HG02981 (cell line): Measurements from ENCODE around the gene THSD7B.
"Not testable (repeated sequence)": the region's sequence is repeated elsewhere in the genome, so short reads cannot be mapped to it uniquely, and the experiment has no call there.

Experiments
- ATAC-seq: cut with Tn5 transposase; IDR thresholded peaks from one replicate; pipeline ENCODE4 v1.9.1; 2021; ENCODE audit warnings: mild to moderate bottlenecking, moderate library complexity; ENCODE audit not compliant: unreplicated experiment

Gene THSD7B

GRCh38 chr2:137507237-137507636, 741.9 kb downstream of the THSD7B start:
- ATAC-seq = no peak

- ATAC-seq = no peak
These were observed 743.5 kb downstream of the THSD7B start for GRCh38 chr2:137508739-137509384.

GRCh38 chr2:137511526-137511925, 746.2 kb downstream of the THSD7B start:
- ATAC-seq = no peak

GRCh38 chr2:137521653-137522619, 756.6 kb downstream of the THSD7B start:
- no peak for ATAC-seq

- no peak for ATAC-seq
These were observed 757.3 kb downstream of the THSD7B start for GRCh38 chr2:137522620-137523011.

- ATAC-seq = no peak
These were observed 758.6 kb downstream of the THSD7B start for GRCh38 chr2:137523931-137524330.

GRCh38 chr2:137525132-137525531, 759.8 kb downstream of the THSD7B start:
- ATAC-seq = no peak

- ATAC-seq = no peak
These were observed 760.4 kb downstream of the THSD7B start for GRCh38 chr2:137525641-137526190.

GRCh38 chr2:137535897-137536296, 770.6 kb downstream of the THSD7B start:
- ATAC-seq = no peak

GRCh38 chr2:137539336-137539735, 774.0 kb downstream of the THSD7B start:
- no peak for ATAC-seq

- ATAC-seq = no peak
These were observed 782.5 kb downstream of the THSD7B start for GRCh38 chr2:137547842-137548241.

GRCh38 chr2:137566387-137566786, 801.0 kb downstream of the THSD7B start:
- no peak for ATAC-seq

GRCh38 chr2:137570484-137570883, 805.1 kb downstream of the THSD7B start:
- no peak for ATAC-seq

- not testable (repeated sequence) for ATAC-seq
These were observed 822.5 kb downstream of the THSD7B start for GRCh38 chr2:137587834-137588233.

GRCh38 chr2:137588578-137588977, 823.2 kb downstream of the THSD7B start:
- ATAC-seq = not testable (repeated sequence)

GRCh38 chr2:137590102-137590501, 824.8 kb downstream of the THSD7B start:
- no peak for ATAC-seq

GRCh38 chr2:137607722-137608318, 842.5 kb downstream of the THSD7B start:
- no peak for ATAC-seq

GRCh38 chr2:137638932-137639331, 873.6 kb downstream of the THSD7B start:
- no peak for ATAC-seq

- no peak for ATAC-seq
These were observed 879.4 kb downstream of the THSD7B start for GRCh38 chr2:137644731-137645130.

- no peak for ATAC-seq
These were observed 888.7 kb downstream of the THSD7B start for GRCh38 chr2:137654046-137654445.

GRCh38 chr2:137655814-137656213, 890.5 kb downstream of the THSD7B start:
- no peak for ATAC-seq
